HG03558 (cell line): Measurements from ENCODE around the gene HLCS.
"Not testable (repeated sequence)": the region's sequence is repeated elsewhere in the genome, so short reads cannot be mapped to it uniquely, and the experiment has no call there.

ENCODE experiments used
- ATAC-seq: cut with Tn5 transposase; IDR thresholded peaks from one replicate; pipeline ENCODE4 v1.9.1; 2021; ENCODE audit warnings: moderate number of reproducible peaks; ENCODE audit not compliant: unreplicated experiment; ENCODE audit errors: extremely low read depth

HLCS gene

GRCh38 chr21:36966066-36966820 is at the start of gene HLCS:
Gene HLCS, minus strand, starts transcription at chr21:36966669. Its CDS starts 31 bp downstream, at chr21:36966638.
- ATAC-seq: peak; percentile 68

- ATAC-seq: peak; percentile 87
Observed at GRCh38 chr21:37009740-37010341, 43.4 kb upstream of the HLCS start.

GRCh38 chr21:37008724-37009123 is 42.3 kb upstream of the HLCS start:
- ATAC-seq: no peak

GRCh38 chr21:37006486-37007291 is 40.2 kb upstream of the HLCS start, which contains the start of gene RIPPLY3:
Gene RIPPLY3, plus strand, starts transcription at chr21:37006702. Its CDS starts 71 bp downstream, at chr21:37006773.
- no peak for ATAC-seq

- no peak for ATAC-seq
Observed at GRCh38 chr21:37005548-37006485, 39.3 kb upstream of the HLCS start.

GRCh38 chr21:37003917-37004316 is 37.4 kb upstream of the HLCS start:
- not testable (repeated sequence) for ATAC-seq

GRCh38 chr21:37002851-37003250 is 36.4 kb upstream of the HLCS start:
- not testable (repeated sequence) for ATAC-seq

- ATAC-seq: no peak
Observed at GRCh38 chr21:37001441-37001840, 35.0 kb upstream of the HLCS start.

- ATAC-seq: no peak
Observed at GRCh38 chr21:37000381-37000780, 33.9 kb upstream of the HLCS start.

GRCh38 chr21:36999131-36999898 is 32.8 kb upstream of the HLCS start:
- ATAC-seq: no peak

GRCh38 chr21:36995285-36995684 is 28.8 kb upstream of the HLCS start:
- ATAC-seq: not testable (repeated sequence)

GRCh38 chr21:36994501-36995158 is 28.2 kb upstream of the HLCS start:
- no peak for ATAC-seq

- ATAC-seq: no peak
Observed at GRCh38 chr21:36992671-36993070, 26.2 kb upstream of the HLCS start.

GRCh38 chr21:36990508-36991205 is 24.2 kb upstream of the HLCS start:
- no peak for ATAC-seq

- ATAC-seq: peak; percentile 54
Observed at GRCh38 chr21:36989699-36990507, 23.4 kb upstream of the HLCS start.

- not testable (repeated sequence) for ATAC-seq
Observed at GRCh38 chr21:36989199-36989698, 22.8 kb upstream of the HLCS start.

GRCh38 chr21:36988536-36988935 is 22.1 kb upstream of the HLCS start:
- no peak for ATAC-seq
